Right atrium auricular region (tissue), 2 donors: ENCODE data around the gene ZNF511. TPM values are rescaled to one million over a fixed set of nuclear protein-coding genes. Genes with fewer than 3 reads are reported as not detected.

ENCODE experiments used
- DNase-seq: peaks from one replicate; pipeline ENCODE4 v3.0.0-alpha.2; 2019; ENCODE audit warnings: low spot score
- H3K27ac ChIP-seq, 2 donors: fragments of 200-600 bp; sonication (generic); 1 replicate in 1 of 2; 2 replicates in 1 of 2; pipeline ENCODE4 v1.5.1; 2016 to 2019
- H3K27me3 ChIP-seq, 2 donors: fragments of 200-600 bp; sonication (generic); one replicate each; pipeline versions ENCODE4 v1.5.1 to v1.6.0; 2017 to 2019
- H3K36me3 ChIP-seq: fragments of 200-600 bp; sonication (generic); one replicate; pipeline ENCODE4 v1.5.1; 2016
- H3K4me1 ChIP-seq, 2 donors: fragments of 200-600 bp; sonication (generic); one replicate each; pipeline versions ENCODE4 v1.5.1 to v1.6.0; 2017 to 2019
- H3K4me3 ChIP-seq, 2 donors: fragments of 200-600 bp; sonication (generic); 1 replicate in 1 of 2; 2 replicates in 1 of 2; pipeline ENCODE4 v1.5.1; 2017 to 2019; ENCODE audit warnings: mild to moderate bottlenecking in 1 of 2, moderate library complexity in 1 of 2
- H3K9me3 ChIP-seq, 2 donors: fragments of 200-600 bp; sonication (generic); one replicate each; pipeline ENCODE4 v1.5.1; 2019
- CTCF ChIP-seq, 2 donors: fragments of 200-600 bp; sonication (generic); IDR thresholded peaks; one replicate each; pipeline ENCODE4 v1.5.1; 2019; ENCODE audit warnings: antibody characterized with exemption in 2 of 2
- total RNA-seq, 2 donors: library from RNA; depleted of rRNA; stranded (reverse); fragments of >200 nt; gene quantifications; one replicate each; pipeline ENCODE4 v1.1.0, GENCODE V29; 2016

ZNF511 gene
- total RNA-seq, 2 donors from 2014 or later = 28.1 to 31.9 TPM

- Histone ChIP-seq H3K4me3 (no peak overlapping the region), H3K27me3 (peaks cover 4 to 7% of the 10 kb centered on the region in 2 donors), H3K9me3 (no peaks in the 10 kb centered on the region), H3K4me1 (no peaks in the 10 kb centered on the region), H3K27ac (no peak overlapping the region), H3K36me3 (no peaks in the 10 kb centered on the region)
- no peak for TF ChIP-seq CTCF (IDR thresholded peaks at IDR 0.05)
- DNase-seq = no peak
These were observed 34.8 kb downstream of the ZNF511 start for GRCh38 chr10:133343558-133343957.

- Histone ChIP-seq H3K4me1 (no peaks in the 10 kb centered on the region), H3K27ac (no peak overlapping the region), H3K36me3 (no peaks in the 10 kb centered on the region), H3K9me3 (no peaks in the 10 kb centered on the region), H3K4me3 (no peak overlapping the region), H3K27me3 (peaks cover 4 to 7% of the 10 kb centered on the region in 2 donors)
- no peak for TF ChIP-seq CTCF (IDR thresholded peaks at IDR 0.05)
- DNase-seq = no peak
These were observed 35.5 kb downstream of the ZNF511 start for GRCh38 chr10:133344236-133344635.

DNA sequence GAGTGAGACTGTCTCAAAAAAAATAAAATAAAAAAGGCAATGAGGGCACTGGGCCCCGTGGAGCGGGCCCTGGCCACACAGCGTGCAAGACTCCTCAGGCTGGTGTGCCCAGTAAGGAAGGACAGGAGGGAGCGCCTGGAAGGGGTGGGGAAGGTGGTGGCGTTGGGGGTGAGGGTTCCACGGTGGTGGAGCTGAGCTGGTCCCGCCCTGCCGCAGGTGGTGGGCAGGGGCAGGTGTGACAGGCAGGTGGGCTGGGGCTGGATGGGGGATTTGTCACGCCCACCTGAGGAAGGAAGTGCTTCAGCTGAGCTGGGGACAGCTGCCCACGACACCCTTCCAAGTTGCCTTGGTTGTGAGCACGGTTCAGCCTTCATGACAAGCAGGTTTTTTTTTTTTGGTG, 37.7 kb downstream of the ZNF511 start:
- Histone ChIP-seq H3K9me3 (no peaks in the 10 kb centered on the region), H3K27ac (no peak overlapping the region), H3K27me3 (peaks cover 4 to 7% of the 10 kb centered on the region in 2 donors), H3K36me3 (no peaks in the 10 kb centered on the region), H3K4me3 (no peak overlapping the region), H3K4me1 (no peaks in the 10 kb centered on the region)
- TF ChIP-seq CTCF (IDR thresholded peaks at IDR 0.05) = no peak
- no peak for DNase-seq

DNA sequence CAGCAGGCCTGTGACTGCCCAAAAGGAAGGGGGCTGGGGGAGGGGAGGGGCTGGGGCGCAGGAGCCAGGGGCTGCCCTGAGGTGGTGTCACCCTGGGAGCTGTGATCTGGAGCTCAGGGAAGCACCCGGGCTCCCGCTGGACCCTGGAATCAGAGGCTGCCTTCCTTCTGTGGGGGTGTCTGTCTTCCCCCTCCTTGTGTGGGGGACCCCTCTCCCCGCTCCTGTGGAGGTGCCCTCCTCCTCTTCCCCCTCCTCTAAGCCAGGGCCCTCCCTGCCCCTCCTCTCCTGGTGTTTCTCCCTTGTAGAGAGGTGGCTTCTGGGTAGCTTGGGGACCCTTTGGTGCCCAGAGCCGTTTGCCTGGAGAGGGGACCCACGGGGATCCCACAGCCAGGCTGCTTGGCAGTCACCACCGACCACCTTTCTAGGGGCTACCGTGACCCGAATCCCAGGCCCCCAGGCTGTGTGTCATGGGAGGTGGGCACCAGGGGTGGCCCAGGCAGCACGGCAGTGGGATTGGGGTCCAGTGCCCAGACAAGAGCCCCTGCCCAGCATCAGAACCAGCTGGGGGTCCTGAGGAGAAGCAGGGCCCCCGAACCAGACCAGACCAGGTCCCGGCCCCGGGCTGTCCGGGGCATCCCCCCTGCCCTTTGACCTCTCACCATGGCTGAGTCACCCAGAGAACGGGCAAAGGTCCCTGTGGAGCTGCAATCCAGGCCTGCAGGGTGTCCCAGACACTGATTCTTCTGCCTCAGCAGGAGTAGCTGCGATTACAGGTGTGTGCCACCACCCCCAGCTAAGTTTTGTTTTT, 39.2 kb downstream of the ZNF511 start:
- Histone ChIP-seq H3K9me3 (no peaks in the 10 kb centered on the region), H3K27me3 (peaks cover 0 to 4% of the 10 kb centered on the region in 2 donors), H3K4me3 (no peak overlapping the region), H3K4me1 (no peaks in the 10 kb centered on the region), H3K27ac (no peak overlapping the region), H3K36me3 (no peaks in the 10 kb centered on the region)
- DNase-seq = no peak
- TF ChIP-seq CTCF (IDR thresholded peaks at IDR 0.05) = no peak

GRCh38 chr10:133349160-133349568, 40.5 kb downstream of the ZNF511 start:
- no peak overlapping the region for H3K4me3 ChIP-seq
- peaks cover 0 to 4% of the 10 kb centered on the region in 2 donors for H3K27me3 ChIP-seq
- no peak for TF ChIP-seq CTCF (IDR thresholded peaks at IDR 0.05)
- H3K27ac ChIP-seq = no peak overlapping the region
- H3K36me3 ChIP-seq = no peaks in the 10 kb centered on the region
- H3K9me3 ChIP-seq = no peaks in the 10 kb centered on the region
- H3K4me1 ChIP-seq = no peaks in the 10 kb centered on the region
- no peak for DNase-seq
